GM19099 (cell line): Measurements from ENCODE around the gene CDH13.

ENCODE experiments used
- POLR2A ChIP-seq: IDR thresholded peaks from 3 replicates; pipeline ENCODE4 v1.6.1; 2011; ENCODE audit warnings: low read depth; ENCODE audit not compliant: insufficient read length; ENCODE audit errors: extremely low read depth

CDH13 gene

GRCh38 chr16:82726306-82726705, 99.5 kb downstream of the CDH13 start:
- TF ChIP-seq POLR2A: no peak

GRCh38 chr16:82728901-82729300, 102.1 kb downstream of the CDH13 start:
- TF ChIP-seq POLR2A: no peak

GRCh38 chr16:82730901-82731300, 104.1 kb downstream of the CDH13 start:
- no peak for TF ChIP-seq POLR2A

GRCh38 chr16:82732461-82732860, 105.7 kb downstream of the CDH13 start:
- no peak for TF ChIP-seq POLR2A

GRCh38 chr16:82735186-82735585, 108.4 kb downstream of the CDH13 start:
- no peak for TF ChIP-seq POLR2A

GRCh38 chr16:82735673-82736091, 108.9 kb downstream of the CDH13 start:
- no peak for TF ChIP-seq POLR2A

GRCh38 chr16:82736224-82736623, 109.5 kb downstream of the CDH13 start:
- TF ChIP-seq POLR2A: no peak

GRCh38 chr16:82738699-82739098, 111.9 kb downstream of the CDH13 start:
- TF ChIP-seq POLR2A: no peak

- TF ChIP-seq POLR2A: no peak
Observed at GRCh38 chr16:82741073-82741615, 114.4 kb downstream of the CDH13 start.

GRCh38 chr16:82744958-82745357, 118.2 kb downstream of the CDH13 start:
- no peak for TF ChIP-seq POLR2A

- TF ChIP-seq POLR2A: no peak
Observed at GRCh38 chr16:82748026-82748425, 121.3 kb downstream of the CDH13 start.

- TF ChIP-seq POLR2A: no peak
Observed at GRCh38 chr16:82750068-82750467, 123.3 kb downstream of the CDH13 start.

GRCh38 chr16:82751020-82751419, 124.3 kb downstream of the CDH13 start:
- TF ChIP-seq POLR2A: no peak

- no peak for TF ChIP-seq POLR2A
Observed at GRCh38 chr16:82752172-82752571, 125.4 kb downstream of the CDH13 start.

GRCh38 chr16:82753821-82754220, 127.1 kb downstream of the CDH13 start:
- TF ChIP-seq POLR2A: no peak

- no peak for TF ChIP-seq POLR2A
Observed at GRCh38 chr16:82754716-82755513, 128.1 kb downstream of the CDH13 start.
